SK-N-SH (cell line): ENCODE data around the gene SMYD3. TPM values are rescaled to one million over a fixed set of nuclear protein-coding genes. Genes with fewer than 3 reads are reported as not detected.

ENCODE experiments used
- CTCF ChIA-PET: fragments of 300-600, 350-600 bp; formaldehyde crosslinking; extraction: SDS; loops from one replicate; lab custom pipeline; 2021; lab: Yijun Ruan, JAX
- POLR2A ChIA-PET: fragments of 350-600 bp; sonication (Branson Sonifier 250); formaldehyde crosslinking; extraction: SDS; loops from one replicate; lab custom pipeline; 2020; ENCODE audit warnings: antibody characterized with exemption, inconsistent platforms; lab: Yijun Ruan, JAX
- DNase-seq: peaks from one replicate; pipeline ENCODE4 v3.0.0; 2012
- H2AFZ ChIP-seq: fragments of 200-600 bp; sonication (generic); 2 replicates; pipeline ENCODE4 v1.8.1; 2016; ENCODE audit warnings: antibody characterized with exemption, mild to moderate bottlenecking, low read depth
- H3F3A ChIP-seq: fragments of 200-600 bp; sonication (generic); replicated peaks from 2 replicates; pipeline ENCODE3; 2016; ENCODE audit warnings: antibody characterized with exemption, mild to moderate bottlenecking; ENCODE audit not compliant: insufficient read depth
- H3K27ac ChIP-seq, 2 experiments: fragments of 200-500 bp in 1 of 2; fragments of 200-600 bp in 1 of 2; sonication (Bioruptor generic) in 1 of 2; sonication (generic), shearing (Covaris generic) in 1 of 2; 2 replicates each; pipeline versions ENCODE4 v1.5.1 to v1.6.1; 2014 to 2016; ENCODE audit warnings: low read depth in 2 of 2, inconsistent platforms in 1 of 2, low read length in 1 of 2, mild to moderate bottlenecking in 1 of 2, mixed read lengths in 1 of 2
- H3K27me3 ChIP-seq: fragments of 200-600 bp; sonication (generic), shearing (Covaris generic); 2 replicates; pipeline ENCODE4 v1.6.1; 2016; ENCODE audit warnings: mixed run types; ENCODE audit not compliant: insufficient read depth
- H3K36me3 ChIP-seq, 2 experiments: fragments of 200-500 bp in 1 of 2; fragments of 200-600 bp in 1 of 2; sonication (Bioruptor generic) in 1 of 2; sonication (generic) in 1 of 2; replicated peaks in 1 of 2; 2 replicates each; pipeline versions ENCODE3 to v1.5.1; 2014 to 2016; ENCODE audit warnings: low read length in 1 of 2, mild to moderate bottlenecking in 1 of 2; ENCODE audit not compliant: insufficient read depth in 2 of 2, control insufficient read depth in 1 of 2
- H3K4me1 ChIP-seq, 2 experiments: fragments of 200-500 bp in 1 of 2; fragments of 200-600 bp in 1 of 2; sonication (Bioruptor generic) in 1 of 2; sonication (generic), shearing (Covaris generic) in 1 of 2; 2 replicates each; pipeline versions ENCODE4 v1.5.1 to v1.6.1; 2014 to 2016; ENCODE audit warnings: low read depth in 1 of 2, low read length in 1 of 2, mixed run types in 1 of 2; ENCODE audit not compliant: insufficient read depth in 2 of 2, control insufficient read depth in 1 of 2
- H3K4me2 ChIP-seq: fragments of 200-600 bp; sonication (generic), shearing (Covaris generic); 2 replicates; pipeline ENCODE4 v1.6.1; 2017; ENCODE audit warnings: mixed run types
- H3K4me3 ChIP-seq, 2 experiments: fragments of 200-500 bp in 1 of 2; fragments of 200-600 bp in 1 of 2; sonication (Bioruptor generic) in 1 of 2; sonication (generic), shearing (Covaris generic) in 1 of 2; 2 replicates each; pipeline versions ENCODE4 v1.5.1 to v1.8.1; 2014 to 2016; ENCODE audit warnings: low read depth in 2 of 2, inconsistent platforms in 1 of 2, low read length in 1 of 2, mild to moderate bottlenecking in 1 of 2, mixed read lengths in 1 of 2, moderate library complexity in 1 of 2
- H3K79me2 ChIP-seq: fragments of 200-600 bp; sonication (generic); 2 replicates; pipeline ENCODE4 v1.8.1; 2017; ENCODE audit warnings: mild to moderate bottlenecking; ENCODE audit not compliant: insufficient read depth
- H3K9ac ChIP-seq: fragments of 200-600 bp; sonication (generic); 2 replicates; pipeline ENCODE4 v1.6.1; 2017; ENCODE audit warnings: mixed run types
- H3K9me2 ChIP-seq: fragments of 200-600 bp; sonication (generic); 2 replicates; pipeline ENCODE4 v1.6.1; 2017; ENCODE audit warnings: mixed run types
- H3K9me3 ChIP-seq: fragments of 200-600 bp; sonication (generic); 2 replicates; pipeline ENCODE4 v1.6.1; 2017; ENCODE audit warnings: mixed run types, mild to moderate bottlenecking, moderate library complexity
- H4K20me1 ChIP-seq: fragments of 200-600 bp; sonication (generic); 2 replicates; pipeline ENCODE4 v1.6.1; 2017; ENCODE audit warnings: mild to moderate bottlenecking, mixed run types; ENCODE audit not compliant: insufficient read depth
- CHD2 ChIP-seq: fragments of 150-350 bp; IDR thresholded peaks from 2 replicates; pipeline ENCODE4 v1.6.1; 2018; ENCODE audit warnings: low read length; ENCODE audit not compliant: partially characterized antibody
- ELF1 ChIP-seq: IDR thresholded peaks from 2 replicates; pipeline ENCODE4 v1.4.0; 2012
- EZH2phosphoT487 ChIP-seq: fragments of 200-600 bp; sonication (generic); IDR thresholded peaks from 2 replicates; pipeline ENCODE4 v1.6.1; 2017; ENCODE audit warnings: low read depth, mixed run types, mild to moderate bottlenecking, antibody characterized with exemption, moderate library complexity, borderline replicate concordance
- FOSL2 ChIP-seq: IDR thresholded peaks from 2 replicates; pipeline ENCODE4 v1.4.0; 2012; ENCODE audit warnings: low read depth, mild to moderate bottlenecking, moderate library complexity, borderline replicate concordance
- FOXJ3 ChIP-seq: sonication (generic); formaldehyde crosslinking; IDR thresholded peaks from 2 replicates; pipeline ENCODE4 v1.5.1; 2020; ENCODE audit warnings: mild to moderate bottlenecking, missing genetic modification reagents
- GABPA ChIP-seq: IDR thresholded peaks from 2 replicates; pipeline ENCODE4 v1.4.0; 2012; ENCODE audit warnings: low read depth, mild to moderate bottlenecking
- GATA2 ChIP-seq: sonication (generic); formaldehyde crosslinking; IDR thresholded peaks from 2 replicates; pipeline ENCODE4 v1.5.0; 2020; ENCODE audit warnings: mild to moderate bottlenecking, missing genetic modification reagents
- JUND ChIP-seq: IDR thresholded peaks from 2 replicates; pipeline ENCODE4 v1.4.0; 2012
- MXI1 ChIP-seq: IDR thresholded peaks from 2 replicates; pipeline ENCODE4 v1.6.1; 2012; ENCODE audit warnings: mild to moderate bottlenecking, low read depth, low read length, improper control_type of control experiment
- NFIC ChIP-seq: IDR thresholded peaks from 2 replicates; pipeline ENCODE4 v1.4.0; 2012; ENCODE audit warnings: borderline replicate concordance
- NRF1 ChIP-seq: IDR thresholded peaks from 2 replicates; pipeline ENCODE4 v1.6.1; 2012; ENCODE audit warnings: low read depth, mild to moderate bottlenecking, low read length
- POLR2AphosphoS5 ChIP-seq: IDR thresholded peaks from 2 replicates; pipeline ENCODE4 v1.6.1; 2012; ENCODE audit warnings: low read depth, low read length
- RAD21 ChIP-seq: IDR thresholded peaks from 2 replicates; pipeline ENCODE4 v1.6.1; 2012; ENCODE audit warnings: mild to moderate bottlenecking, low read length
- RXRA ChIP-seq: IDR thresholded peaks from 2 replicates; pipeline ENCODE4 v1.4.0; 2012; ENCODE audit warnings: low read depth, mild to moderate bottlenecking, borderline replicate concordance
- SMC3 ChIP-seq: IDR thresholded peaks from 2 replicates; pipeline ENCODE4 v1.6.1; 2012; ENCODE audit warnings: low read depth, low read length, improper control_type of control experiment
- WGBS: methylation state at CpG from one replicate; pipeline ENCODE4 v1.1.6; 2017; ENCODE audit warnings: low lambda C conversion rate; 5-methylcytosine and 5-hydroxymethylcytosine counted together
- polyA plus RNA-seq, 3 experiments: library from polyadenylated mRNA; depleted of rRNA; stranded (reverse); fragments of >200 nt; gene quantifications; 2 replicates each; pipeline ENCODE4 v1.2.3, GENCODE V29; 2012
- TF ChIP-seq, protein P1 (sequence below): fragments of 150-350 bp; IDR thresholded peaks from 2 replicates; pipeline ENCODE4 v1.6.1; 2017; ENCODE audit warnings: antibody characterized with exemption, low read length, low read depth, borderline replicate concordance
- TF ChIP-seq, protein P2 (sequence below): IDR thresholded peaks from 2 replicates; pipeline ENCODE4 v1.4.0; 2012; ENCODE audit warnings: low read depth, borderline replicate concordance
- TF ChIP-seq, protein P3 (sequence below): fragments of 200-600 bp; sonication (generic); IDR thresholded peaks from 2 replicates; pipeline ENCODE4 v1.6.1; 2017; ENCODE audit warnings: antibody characterized with exemption, mild to moderate bottlenecking, moderate library complexity
- TF ChIP-seq, protein P4 (sequence below): IDR thresholded peaks from 2 replicates; pipeline ENCODE4 v1.4.0; 2012; ENCODE audit warnings: low read depth, borderline replicate concordance

Gene SMYD3
- polyA plus RNA-seq, 1 of the 3 experiments (the other 2 are of a cell fraction) = 31.4 TPM

DNA sequence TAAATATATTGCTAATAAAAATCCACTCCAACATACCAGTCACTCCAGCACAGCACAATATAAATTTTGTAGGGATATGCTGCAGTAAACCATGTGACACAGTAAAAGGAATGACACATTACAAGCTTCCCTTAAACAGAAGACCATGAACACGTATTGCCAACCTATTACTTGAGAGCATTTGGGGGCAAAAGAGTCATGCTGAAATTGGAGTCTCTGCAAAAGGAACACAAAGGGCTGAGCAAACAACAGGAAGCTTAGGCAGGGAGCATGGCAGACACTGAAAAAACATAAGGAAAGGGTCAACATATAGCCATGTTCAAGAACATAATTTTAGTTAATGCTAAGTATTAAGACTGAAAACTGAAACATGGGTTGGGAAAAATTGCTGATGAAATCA lies 214.5 kb downstream of the SMYD3 start:
- H3K4me2 ChIP-seq = no peak overlapping the region
- no peaks in the 10 kb centered on the region for H3K9me3 ChIP-seq
- ChIA-PET POLR2A (no interaction called here), CTCF (no interaction called here)
- H3F3A ChIP-seq = no peaks in the 10 kb centered on the region
- H3K79me2 ChIP-seq = no peaks in the 10 kb centered on the region
- H2AFZ ChIP-seq = no peak overlapping the region
- 88% methylated on average over 1 of the region's 1 CpG for WGBS
- H3K27me3 ChIP-seq = no peaks in the 10 kb centered on the region
- no peak overlapping the region for H3K9ac ChIP-seq
- no peaks in the 10 kb centered on the region for H4K20me1 ChIP-seq
- H3K4me1 ChIP-seq = peaks cover 3 to 20% of the 10 kb centered on the region in 2 experiments; a peak in 2 of 4 replicates
- H3K9me2 ChIP-seq = no peaks in the 10 kb centered on the region
- H3K27ac ChIP-seq = no peak overlapping the region
- H3K36me3 ChIP-seq = no peaks in the 10 kb centered on the region
- DNase-seq = no peak
- H3K4me3 ChIP-seq = no peak overlapping the region
- TF ChIP-seq POLR2AphosphoS5 = no peak
- TF ChIP-seq, protein P1, sequence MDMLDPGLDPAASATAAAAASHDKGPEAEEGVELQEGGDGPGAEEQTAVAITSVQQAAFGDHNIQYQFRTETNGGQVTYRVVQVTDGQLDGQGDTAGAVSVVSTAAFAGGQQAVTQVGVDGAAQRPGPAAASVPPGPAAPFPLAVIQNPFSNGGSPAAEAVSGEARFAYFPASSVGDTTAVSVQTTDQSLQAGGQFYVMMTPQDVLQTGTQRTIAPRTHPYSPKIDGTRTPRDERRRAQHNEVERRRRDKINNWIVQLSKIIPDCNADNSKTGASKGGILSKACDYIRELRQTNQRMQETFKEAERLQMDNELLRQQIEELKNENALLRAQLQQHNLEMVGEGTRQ = no peak

DNA sequence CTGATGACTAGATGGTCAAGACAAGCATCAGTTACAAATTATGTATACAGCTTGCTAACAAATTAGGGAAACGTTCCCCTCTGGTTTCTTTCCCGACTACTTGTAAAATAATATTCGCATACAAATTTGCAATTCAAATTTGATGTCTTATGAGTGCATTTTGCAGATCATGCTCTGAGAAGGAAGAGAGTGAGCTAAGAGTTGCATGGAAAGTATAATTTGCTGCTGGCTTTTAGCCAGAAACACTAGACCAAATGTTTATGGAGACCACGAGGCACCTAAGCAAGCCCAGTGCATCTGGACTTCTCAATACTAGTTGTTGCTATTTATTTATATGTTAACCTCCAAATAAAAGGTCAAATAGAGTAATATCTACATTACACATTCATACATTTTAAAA lies 216.0 kb downstream of the SMYD3 start:
- H2AFZ ChIP-seq = no peak overlapping the region
- TF ChIP-seq, protein P2, sequence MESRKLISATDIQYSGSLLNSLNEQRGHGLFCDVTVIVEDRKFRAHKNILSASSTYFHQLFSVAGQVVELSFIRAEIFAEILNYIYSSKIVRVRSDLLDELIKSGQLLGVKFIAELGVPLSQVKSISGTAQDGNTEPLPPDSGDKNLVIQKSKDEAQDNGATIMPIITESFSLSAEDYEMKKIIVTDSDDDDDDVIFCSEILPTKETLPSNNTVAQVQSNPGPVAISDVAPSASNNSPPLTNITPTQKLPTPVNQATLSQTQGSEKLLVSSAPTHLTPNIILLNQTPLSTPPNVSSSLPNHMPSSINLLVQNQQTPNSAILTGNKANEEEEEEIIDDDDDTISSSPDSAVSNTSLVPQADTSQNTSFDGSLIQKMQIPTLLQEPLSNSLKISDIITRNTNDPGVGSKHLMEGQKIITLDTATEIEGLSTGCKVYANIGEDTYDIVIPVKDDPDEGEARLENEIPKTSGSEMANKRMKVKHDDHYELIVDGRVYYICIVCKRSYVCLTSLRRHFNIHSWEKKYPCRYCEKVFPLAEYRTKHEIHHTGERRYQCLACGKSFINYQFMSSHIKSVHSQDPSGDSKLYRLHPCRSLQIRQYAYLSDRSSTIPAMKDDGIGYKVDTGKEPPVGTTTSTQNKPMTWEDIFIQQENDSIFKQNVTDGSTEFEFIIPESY = no peak
- TF ChIP-seq MXI1 (no peak), NFIC (no peak), GABPA (no peak), GATA2 (CRISPR knock-in tag) (no peak), NRF1 (no peak), JUND (no peak), CHD2 (no peak), EZH2phosphoT487 (no peak), RAD21 (no peak), SMC3 (no peak), FOXJ3 (CRISPR knock-in tag) (no peak), RXRA (no peak), FOSL2 (no peak), ELF1 (no peak)
- TF ChIP-seq, protein P1 = no peak
- TF ChIP-seq, protein P3, sequence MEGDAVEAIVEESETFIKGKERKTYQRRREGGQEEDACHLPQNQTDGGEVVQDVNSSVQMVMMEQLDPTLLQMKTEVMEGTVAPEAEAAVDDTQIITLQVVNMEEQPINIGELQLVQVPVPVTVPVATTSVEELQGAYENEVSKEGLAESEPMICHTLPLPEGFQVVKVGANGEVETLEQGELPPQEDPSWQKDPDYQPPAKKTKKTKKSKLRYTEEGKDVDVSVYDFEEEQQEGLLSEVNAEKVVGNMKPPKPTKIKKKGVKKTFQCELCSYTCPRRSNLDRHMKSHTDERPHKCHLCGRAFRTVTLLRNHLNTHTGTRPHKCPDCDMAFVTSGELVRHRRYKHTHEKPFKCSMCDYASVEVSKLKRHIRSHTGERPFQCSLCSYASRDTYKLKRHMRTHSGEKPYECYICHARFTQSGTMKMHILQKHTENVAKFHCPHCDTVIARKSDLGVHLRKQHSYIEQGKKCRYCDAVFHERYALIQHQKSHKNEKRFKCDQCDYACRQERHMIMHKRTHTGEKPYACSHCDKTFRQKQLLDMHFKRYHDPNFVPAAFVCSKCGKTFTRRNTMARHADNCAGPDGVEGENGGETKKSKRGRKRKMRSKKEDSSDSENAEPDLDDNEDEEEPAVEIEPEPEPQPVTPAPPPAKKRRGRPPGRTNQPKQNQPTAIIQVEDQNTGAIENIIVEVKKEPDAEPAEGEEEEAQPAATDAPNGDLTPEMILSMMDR = no peak
- TF ChIP-seq, protein P4, sequence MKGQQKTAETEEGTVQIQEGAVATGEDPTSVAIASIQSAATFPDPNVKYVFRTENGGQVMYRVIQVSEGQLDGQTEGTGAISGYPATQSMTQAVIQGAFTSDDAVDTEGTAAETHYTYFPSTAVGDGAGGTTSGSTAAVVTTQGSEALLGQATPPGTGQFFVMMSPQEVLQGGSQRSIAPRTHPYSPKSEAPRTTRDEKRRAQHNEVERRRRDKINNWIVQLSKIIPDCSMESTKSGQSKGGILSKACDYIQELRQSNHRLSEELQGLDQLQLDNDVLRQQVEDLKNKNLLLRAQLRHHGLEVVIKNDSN = no peak
- TF ChIP-seq, all 33 proteins: peak for 0
- whole genome bisulfite sequencing = 81% methylated on average over 4 of the region's 4 CpGs

More for the DNA sequence above, 216.0 kb downstream of the SMYD3 start:
- Histone ChIP-seq H4K20me1 (no peaks in the 10 kb centered on the region), H3K27me3 (no peaks in the 10 kb centered on the region), H3F3A (no peaks in the 10 kb centered on the region), H3K4me3 (no peak overlapping the region), H3K9me3 (no peaks in the 10 kb centered on the region), H3K4me1 (peaks cover 3 to 11% of the 10 kb centered on the region in 2 experiments; a peak in 1 of 4 replicates), H3K79me2 (no peaks in the 10 kb centered on the region), H3K9ac (no peak overlapping the region), H3K36me3 (no peaks in the 10 kb centered on the region), H3K27ac (no peak overlapping the region), H3K9me2 (no peaks in the 10 kb centered on the region), H3K4me2 (no peak overlapping the region)
- CTCF ChIA-PET = interaction anchor here (1.9 kb wide), 1 partner anchor 10 kb away, joined by 10 read pairs; no protein-coding TSS in a partner anchor
- no peak for DNase-seq
- POLR2A ChIA-PET = no interaction called here
